ENCODE results near the gene JOSD1.

DNA sequence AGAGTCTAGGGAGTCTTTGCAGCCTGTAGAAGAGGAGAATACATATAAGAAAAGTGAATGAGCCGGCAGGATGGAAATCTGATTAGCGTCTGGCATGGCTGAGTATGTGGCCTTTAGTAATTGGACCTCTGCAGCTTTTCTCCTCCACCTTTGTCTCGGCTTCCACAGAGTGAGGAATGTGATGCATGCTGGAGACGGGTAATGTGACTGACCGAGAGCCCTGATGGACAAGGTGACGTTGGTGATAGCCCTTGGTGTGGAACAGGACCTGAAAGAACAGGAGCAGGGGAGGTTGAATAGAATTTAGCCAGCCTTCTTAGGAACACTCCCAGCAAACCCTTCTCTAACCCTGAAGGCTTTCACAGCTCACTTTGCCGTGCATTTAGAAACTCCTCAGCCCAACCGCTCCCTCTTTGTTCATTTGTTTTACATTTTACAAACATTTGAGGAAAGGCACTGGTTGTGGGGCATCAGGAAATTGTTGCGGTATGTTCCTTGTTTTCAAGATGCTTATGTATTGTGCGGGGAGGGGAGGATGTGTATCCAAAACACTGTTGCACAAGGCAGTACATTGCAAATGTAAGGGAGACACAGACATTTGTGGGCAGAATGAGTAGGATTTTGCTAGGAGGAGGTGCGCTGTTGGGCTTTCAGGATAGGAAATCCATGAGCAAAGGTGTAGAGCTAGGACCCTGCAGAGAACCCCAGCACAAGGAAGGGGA, 11.9 kb upstream of the JOSD1 start:
- TF ChIP-seq NFRKB (IDR thresholded peaks at IDR 0.05) = no peak
- TF ChIP-seq FOXA1 (IDR thresholded peaks at IDR 0.05) = no peak
- TF ChIP-seq FOXK2 (IDR thresholded peaks at IDR 0.05) = no peak
- TF ChIP-seq, protein P1, sequence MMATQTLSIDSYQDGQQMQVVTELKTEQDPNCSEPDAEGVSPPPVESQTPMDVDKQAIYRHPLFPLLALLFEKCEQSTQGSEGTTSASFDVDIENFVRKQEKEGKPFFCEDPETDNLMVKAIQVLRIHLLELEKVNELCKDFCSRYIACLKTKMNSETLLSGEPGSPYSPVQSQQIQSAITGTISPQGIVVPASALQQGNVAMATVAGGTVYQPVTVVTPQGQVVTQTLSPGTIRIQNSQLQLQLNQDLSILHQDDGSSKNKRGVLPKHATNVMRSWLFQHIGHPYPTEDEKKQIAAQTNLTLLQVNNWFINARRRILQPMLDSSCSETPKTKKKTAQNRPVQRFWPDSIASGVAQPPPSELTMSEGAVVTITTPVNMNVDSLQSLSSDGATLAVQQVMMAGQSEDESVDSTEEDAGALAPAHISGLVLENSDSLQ (IDR thresholded peaks at IDR 0.05) = no peak
- TF ChIP-seq FOXM1 (IDR thresholded peaks at IDR 0.05; ENCODE audit: borderline replicate concordance) = no peak
- TF ChIP-seq LEF1 (IDR thresholded peaks at IDR 0.05; ENCODE audit: borderline replicate concordance) = no peak
- TF ChIP-seq TARDBP (IDR thresholded peaks at IDR 0.05) = no peak
- TF ChIP-seq CTBP1 (IDR thresholded peaks at IDR 0.05; ENCODE audit: borderline replicate concordance) = no peak
- TF ChIP-seq SUZ12 (IDR thresholded peaks at IDR 0.05) = no peak
- TF ChIP-seq ZNF384 (IDR thresholded peaks at IDR 0.05) = no peak

Data from HEK293T (cell line).